HG03571 (cell line): ENCODE results near the gene SEPTIN8.

Experiments used
- ATAC-seq: cut with Tn5 transposase; IDR thresholded peaks from one replicate; pipeline ENCODE4 v1.9.1; 2021; ENCODE audit not compliant: unreplicated experiment

The SEPTIN8 gene

DNA sequence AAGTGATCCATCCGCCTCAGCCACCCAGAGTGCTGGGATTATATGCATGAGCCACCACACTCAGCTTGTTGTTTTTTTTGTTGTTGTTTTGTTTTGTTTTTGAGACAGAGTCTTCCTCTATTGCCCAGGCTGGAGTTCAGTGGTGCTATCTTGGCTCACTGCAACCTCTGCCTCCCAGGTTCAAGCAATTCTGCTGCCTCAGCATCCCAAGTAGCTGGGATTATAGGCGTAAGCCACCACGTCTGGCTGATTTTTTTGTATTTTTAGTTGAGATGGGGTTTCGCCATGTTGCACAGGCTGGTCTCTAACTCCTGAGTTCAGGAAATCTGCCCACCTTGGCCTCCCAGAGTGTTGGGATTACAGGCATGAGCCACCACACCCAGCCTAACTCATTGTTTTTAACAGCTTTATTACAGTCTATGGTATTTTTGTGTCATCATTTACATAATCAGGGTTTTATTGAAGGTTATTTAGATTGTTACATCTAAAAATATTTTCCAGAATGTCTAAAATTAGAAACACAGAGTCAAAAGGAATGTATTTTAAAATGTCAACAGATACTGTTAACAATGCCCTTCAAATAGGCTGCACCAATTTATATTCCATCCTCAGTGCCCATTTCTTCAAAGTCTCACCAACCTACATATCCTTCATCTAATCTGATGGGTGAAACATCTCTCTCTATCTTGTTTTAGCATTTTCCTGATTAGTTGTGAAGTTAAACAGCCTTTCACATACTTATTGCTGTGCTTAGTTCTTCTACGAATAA is 58.3 kb downstream of the SEPTIN8 start:
- ATAC-seq: no peak

DNA sequence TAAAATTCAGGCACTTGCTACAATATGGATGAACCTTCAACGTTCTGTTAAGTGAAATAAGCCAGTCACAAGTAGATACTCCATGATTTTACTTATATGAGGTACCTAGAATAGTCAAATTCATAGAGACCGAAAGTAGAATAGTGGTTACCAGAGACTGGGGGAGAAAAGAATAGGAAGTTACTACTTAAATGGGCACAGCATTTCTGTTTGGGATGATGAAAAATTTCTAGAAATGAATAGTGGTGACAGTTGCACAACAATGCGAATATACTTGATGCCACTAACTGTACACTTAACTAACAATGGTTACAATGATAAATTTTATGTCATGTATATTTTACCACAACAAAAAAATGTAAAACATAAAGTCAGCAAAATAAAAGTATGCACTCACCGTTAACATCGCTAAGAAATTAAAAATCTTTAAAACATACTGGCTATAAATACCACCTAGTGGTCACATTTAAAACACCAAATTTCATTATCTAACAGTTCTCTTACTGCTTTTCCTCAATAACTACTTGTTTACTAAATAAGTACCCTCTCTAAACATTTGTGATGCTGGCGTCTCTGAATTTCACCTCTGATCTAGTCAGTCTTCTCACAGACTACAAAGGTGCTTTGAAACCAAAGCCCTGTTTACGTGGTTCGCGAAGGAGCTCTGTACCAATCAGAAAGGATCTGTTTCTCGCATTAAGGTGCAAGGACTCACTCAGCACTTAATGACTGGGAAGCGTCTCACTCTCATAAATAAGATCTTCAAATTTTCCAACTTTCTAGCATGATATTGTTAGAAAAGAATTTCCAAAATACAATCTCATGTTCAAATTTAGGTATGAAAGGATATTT is 62.4 kb downstream of the SEPTIN8 start:
- ATAC-seq: no peak

DNA sequence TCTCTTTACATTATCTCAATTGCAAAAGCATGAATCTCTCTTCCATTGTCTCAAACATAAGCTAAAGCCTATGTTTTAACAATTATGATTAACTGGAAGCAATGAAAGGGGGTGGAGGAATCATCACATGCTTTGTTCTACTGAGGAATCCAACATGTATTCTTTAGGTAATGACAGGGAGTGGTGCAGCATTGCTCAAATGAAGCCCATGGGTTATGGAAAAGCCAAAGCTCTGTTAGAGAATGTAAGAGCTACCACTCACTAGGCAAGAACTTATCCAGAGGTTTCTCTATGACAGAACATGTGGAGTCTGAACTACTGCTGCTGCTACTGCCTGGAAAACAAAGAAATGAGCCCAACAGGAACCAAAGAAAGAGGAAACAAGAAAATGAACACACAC is 68.4 kb downstream of the SEPTIN8 start:
- ATAC-seq: no peak

DNA sequence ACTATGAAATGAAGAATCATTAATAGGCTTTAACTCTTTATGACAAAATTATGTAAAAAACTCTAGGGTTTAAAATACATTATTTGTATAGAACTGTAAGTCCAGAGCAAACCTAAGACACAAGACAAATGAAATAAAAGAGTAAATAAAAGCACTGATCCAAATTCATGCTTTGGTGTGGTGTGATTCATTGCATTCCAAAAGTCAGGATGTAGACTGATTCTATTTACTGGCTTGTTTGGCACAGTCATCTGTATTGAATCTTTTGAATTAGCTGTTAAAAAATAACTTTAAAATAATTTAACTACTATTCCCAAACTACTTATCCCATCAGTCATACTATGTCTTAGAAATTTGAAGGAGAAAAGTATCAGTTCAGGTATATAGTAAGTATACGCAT is 72.2 kb downstream of the SEPTIN8 start:
- no peak for ATAC-seq
